ENCODE data around the gene STPG3. TPM values are rescaled to one million over a fixed set of nuclear protein-coding genes. Genes with fewer than 3 reads are reported as not detected.

Gene STPG3
- total and polyA plus RNA-seq, 4 experiments from 2014 or later: not detected

- no peak for DNase-seq
- intact Hi-C loops (cut with micrococcal nuclease): no loop called here
- peaks cover 17% of the 10 kb centered on the region for H3K4me1 ChIP-seq (ENCODE audit: insufficient read depth, low read length)
- no peaks in the 10 kb centered on the region for H3K36me3 Mint-ChIP-seq
- H3K4me1 Mint-ChIP-seq: peaks cover 4 to 11% (median 5%) of the 10 kb centered on the region in 4 donors
- peak overlapping the region in 1 of 7 donors; percentile 42 for H3K27ac Mint-ChIP-seq
- ChIA-PET POLR2A (ENCODE audit: partially characterized antibody) (no interaction called here), CTCF (ENCODE audit: partially characterized antibody) (interaction anchor here (0.9 to 1.6 kb wide), 3 partner anchors 9 to 148 kb away, joined by 3 to 5 read pairs (median 4); no protein-coding TSS in a partner anchor)
- H3K9me3 Mint-ChIP-seq: peaks cover 0 to 2% (median 0%) of the 10 kb centered on the region in 8 donors
- peaks cover 23 to 24% of the 10 kb centered on the region in 2 donors for H3K27me3 Mint-ChIP-seq
- H3K4me3 ChIP-seq (ENCODE audit: low read length in 2 of 2): no peak overlapping the region
- H3K27ac ChIP-seq (ENCODE audit: low read depth, low read length): no peak overlapping the region
- no peaks in the 10 kb centered on the region for H3K9me3 ChIP-seq (ENCODE audit: control insufficient read depth in 1 of 2, low read length in 2 of 2)
- peaks cover 26% of the 10 kb centered on the region for H3K27me3 ChIP-seq (ENCODE audit: insufficient read depth, low read length)
- H3K36me3 ChIP-seq (ENCODE audit: insufficient read depth, low read length): no peaks in the 10 kb centered on the region
- H3K4me3 Mint-ChIP-seq: peak overlapping the region; percentile 10 to 83 (median 68)
Observed at GRCh38 chr9:137296670-137297664, 45.9 kb downstream of the STPG3 start.

GRCh38 chr9:137297966-137298365, 46.9 kb downstream of the STPG3 start:
- H3K27me3 ChIP-seq (ENCODE audit: insufficient read depth, low read length): peaks cover 26% of the 10 kb centered on the region
- H3K27ac Mint-ChIP-seq: no peak overlapping the region
- peaks cover 20 to 23% of the 10 kb centered on the region in 2 donors for H3K27me3 Mint-ChIP-seq
- DNase-seq: no peak
- peak overlapping the region in 1 of 8 donors; percentile 35 for H3K4me3 Mint-ChIP-seq
- H3K9me3 Mint-ChIP-seq: peaks cover 0 to 2% (median 0%) of the 10 kb centered on the region in 8 donors
- ChIA-PET POLR2A (ENCODE audit: partially characterized antibody) (no interaction called here), CTCF (ENCODE audit: partially characterized antibody) (no interaction called here)
- H3K4me3 ChIP-seq (ENCODE audit: low read length in 2 of 2): no peak overlapping the region
- H3K27ac ChIP-seq (ENCODE audit: low read depth, low read length): no peak overlapping the region
- H3K4me1 Mint-ChIP-seq: peaks cover 4 to 11% (median 5%) of the 10 kb centered on the region in 4 donors
- no peaks in the 10 kb centered on the region for H3K9me3 ChIP-seq (ENCODE audit: control insufficient read depth in 1 of 2, low read length in 2 of 2)
- H3K36me3 ChIP-seq (ENCODE audit: insufficient read depth, low read length): no peaks in the 10 kb centered on the region
- intact Hi-C loops (cut with micrococcal nuclease): no loop called here
- H3K36me3 Mint-ChIP-seq: no peaks in the 10 kb centered on the region
- peaks cover 17% of the 10 kb centered on the region for H3K4me1 ChIP-seq (ENCODE audit: insufficient read depth, low read length)

- H3K9me3 ChIP-seq (ENCODE audit: control insufficient read depth in 1 of 2, low read length in 2 of 2): no peaks in the 10 kb centered on the region
- no peak overlapping the region for H3K4me3 ChIP-seq (ENCODE audit: low read length in 2 of 2)
- ChIA-PET POLR2A (ENCODE audit: partially characterized antibody) (no interaction called here), CTCF (ENCODE audit: partially characterized antibody) (no interaction called here)
- no peak overlapping the region for H3K27ac Mint-ChIP-seq
- peaks cover 26% of the 10 kb centered on the region for H3K27me3 ChIP-seq (ENCODE audit: insufficient read depth, low read length)
- no peaks in the 10 kb centered on the region for H3K36me3 Mint-ChIP-seq
- peaks cover 17% of the 10 kb centered on the region for H3K4me1 ChIP-seq (ENCODE audit: insufficient read depth, low read length)
- peaks cover 0 to 2% (median 0%) of the 10 kb centered on the region in 8 donors for H3K9me3 Mint-ChIP-seq
- no peak for DNase-seq
- H3K4me1 Mint-ChIP-seq: peaks cover 4 to 14% (median 6%) of the 10 kb centered on the region in 4 donors
- peaks cover 16 to 22% of the 10 kb centered on the region in 2 donors for H3K27me3 Mint-ChIP-seq
- no peak overlapping the region for H3K4me3 Mint-ChIP-seq
- no peak overlapping the region for H3K27ac ChIP-seq (ENCODE audit: low read depth, low read length)
- H3K36me3 ChIP-seq (ENCODE audit: insufficient read depth, low read length): no peaks in the 10 kb centered on the region
- intact Hi-C loops (cut with micrococcal nuclease): no loop called here
Observed at GRCh38 chr9:137298401-137299202, 47.5 kb downstream of the STPG3 start.

- Mint-ChIP-seq H3K4me3 (no peak overlapping the region), H3K4me1 (peaks cover 4 to 18% (median 9%) of the 10 kb centered on the region in 4 donors), H3K27ac (no peak overlapping the region), H3K27me3 (peaks cover 14 to 19% of the 10 kb centered on the region in 2 donors), H3K9me3 (no peaks in the 10 kb centered on the region), H3K36me3 (no peaks in the 10 kb centered on the region)
- Histone ChIP-seq H3K9me3 (ENCODE audit: control insufficient read depth in 1 of 2, low read length in 2 of 2) (no peaks in the 10 kb centered on the region), H3K36me3 (ENCODE audit: insufficient read depth, low read length) (no peaks in the 10 kb centered on the region), H3K27ac (ENCODE audit: low read depth, low read length) (no peak overlapping the region), H3K4me1 (ENCODE audit: insufficient read depth, low read length) (peaks cover 17% of the 10 kb centered on the region), H3K27me3 (ENCODE audit: insufficient read depth, low read length) (peaks cover 26% of the 10 kb centered on the region), H3K4me3 (ENCODE audit: low read length in 2 of 2) (no peak overlapping the region)
- ChIA-PET POLR2A (ENCODE audit: partially characterized antibody) (no interaction called here), CTCF (ENCODE audit: partially characterized antibody) (no interaction called here)
- intact Hi-C loops (cut with micrococcal nuclease): no loop called here
- DNase-seq: no peak
Observed at GRCh38 chr9:137299203-137299565, 48.1 kb downstream of the STPG3 start.

- H3K27me3 Mint-ChIP-seq: peaks cover 10 to 15% of the 10 kb centered on the region in 2 donors
- H3K27ac ChIP-seq (ENCODE audit: low read depth, low read length): no peak overlapping the region
- DNase-seq: no peak
- no peaks in the 10 kb centered on the region for H3K36me3 ChIP-seq (ENCODE audit: insufficient read depth, low read length)
- H3K27ac Mint-ChIP-seq: no peak overlapping the region
- no peaks in the 10 kb centered on the region for H3K9me3 ChIP-seq (ENCODE audit: control insufficient read depth in 1 of 2, low read length in 2 of 2)
- no peak overlapping the region for H3K4me3 ChIP-seq (ENCODE audit: low read length in 2 of 2)
- no peaks in the 10 kb centered on the region for H3K9me3 Mint-ChIP-seq
- peaks cover 4 to 18% (median 8%) of the 10 kb centered on the region in 4 donors for H3K4me1 Mint-ChIP-seq
- H3K4me3 Mint-ChIP-seq: peak overlapping the region in 5 of 8 donors; percentile 9 to 53 (median 35)
- peaks cover 19% of the 10 kb centered on the region for H3K4me1 ChIP-seq (ENCODE audit: insufficient read depth, low read length)
- intact Hi-C loops (cut with micrococcal nuclease): loop anchor here (10.0 kb wide), 1 partner anchor 235 kb away; no protein-coding TSS in a partner anchor
- POLR2A ChIA-PET (ENCODE audit: partially characterized antibody): no interaction called here
- CTCF ChIA-PET (ENCODE audit: partially characterized antibody): no interaction called here
- H3K36me3 Mint-ChIP-seq: no peaks in the 10 kb centered on the region
- H3K27me3 ChIP-seq (ENCODE audit: insufficient read depth, low read length): peaks cover 26% of the 10 kb centered on the region
Observed at GRCh38 chr9:137299938-137300337, 48.9 kb downstream of the STPG3 start.

GRCh38 chr9:137300567-137301080, 49.5 kb downstream of the STPG3 start:
- Mint-ChIP-seq H3K4me1 (peaks cover 6 to 23% (median 12%) of the 10 kb centered on the region in 4 donors), H3K27me3 (peaks cover 10 to 15% of the 10 kb centered on the region in 2 donors), H3K36me3 (no peaks in the 10 kb centered on the region), H3K9me3 (no peaks in the 10 kb centered on the region), H3K4me3 (peak overlapping the region; percentile 68 to 89 (median 82)), H3K27ac (peak overlapping the region in 1 of 7 donors; percentile 66)
- Histone ChIP-seq H3K4me1 (ENCODE audit: insufficient read depth, low read length) (peaks cover 24% of the 10 kb centered on the region), H3K36me3 (ENCODE audit: insufficient read depth, low read length) (no peaks in the 10 kb centered on the region), H3K4me3 (ENCODE audit: low read length in 2 of 2) (peak overlapping the region in 1 of 2 donors; percentile 38), H3K27ac (ENCODE audit: low read depth, low read length) (no peak overlapping the region), H3K27me3 (ENCODE audit: insufficient read depth, low read length) (peaks cover 26% of the 10 kb centered on the region), H3K9me3 (ENCODE audit: control insufficient read depth in 1 of 2, low read length in 2 of 2) (no peaks in the 10 kb centered on the region)
- intact Hi-C loops (cut with micrococcal nuclease): loop anchor here (1.0 to 10.0 kb wide), 2 partner anchors 59 to 234 kb away; partner anchors contain the start of gene TUBB4B
- CTCF ChIA-PET (ENCODE audit: partially characterized antibody): no interaction called here
- DNase-seq: no peak
- POLR2A ChIA-PET (ENCODE audit: partially characterized antibody): interaction anchor here (1.6 kb wide), 1 partner anchor 48 kb away, joined by 3 read pairs; no protein-coding TSS in a partner anchor

Data from CD4-positive, alpha-beta memory T cell (primary cell).